Adrenal gland (tissue), 12 donors: Measurements from ENCODE around the gene DYNLT3. TPM values are rescaled to one million over a fixed set of nuclear protein-coding genes. Genes with fewer than 3 reads are reported as not detected.

Experiments used
- DNase-seq, 7 donors: peaks; one replicate each; pipeline ENCODE4 v3.0.0-alpha.2; 2019 to 2020
- H3K27ac ChIP-seq, 5 donors: fragments of 200-600 bp; sonication (generic) in 4 of 5; 1 replicate in 3 of 5; 2 replicates in 2 of 5; pipeline versions ENCODE4 v1.5.1 to v1.8.0; 2016 to 2020; ENCODE audit warnings: mild to moderate bottlenecking in 1 of 5
- H3K27me3 ChIP-seq: fragments of 200-600 bp; 2 replicates; pipeline ENCODE4 v1.8.0; 2021
- H3K36me3 ChIP-seq, 2 donors: fragments of 200-600 bp; replicated peaks in 1 of 2; 1 replicate in 1 of 2; 2 replicates in 1 of 2; pipeline versions ENCODE4 v1.5.1 to v1.8.0; 2018 to 2022
- H3K4me1 ChIP-seq, 2 donors: fragments of 200-600 bp; replicated peaks in 1 of 2; 1 replicate in 1 of 2; 2 replicates in 1 of 2; pipeline versions ENCODE4 v1.5.1 to v1.8.0; 2018 to 2021
- H3K4me3 ChIP-seq, 4 donors: fragments of 200-600 bp; sonication (generic) in 3 of 4; one replicate each; pipeline ENCODE4 v1.5.1; 2016 to 2018
- H3K9me3 ChIP-seq, 3 donors: fragments of 200-600 bp; sonication (generic) in 1 of 3; replicated peaks in 1 of 3; 1 replicate in 2 of 3; 2 replicates in 1 of 3; pipeline versions ENCODE4 v1.5.1 to v1.8.0; 2016 to 2021
- POLR2A ChIP-seq, 2 donors: fragments of 450-650 bp; IDR thresholded peaks; one replicate each; pipeline ENCODE4 v1.6.1; 2017; ENCODE audit warnings: antibody characterized with exemption in 2 of 2, mild to moderate bottlenecking in 2 of 2, moderate library complexity in 1 of 2
- WGBS, 4 donors: extraction: QIAGEN DNeasy Blood & Tissue Kit in 2 of 4; methylation state at CpG; one replicate each; pipeline versions ENCODE4 v1.1.5 to v1.1.7; 2013 to 2017; 5-methylcytosine and 5-hydroxymethylcytosine counted together
- intact Hi-C, 2 donors: fragments of 100-400 bp; cut with DNase I; formaldehyde crosslinking; loops; one replicate each; pipeline versions ENCODE4 v1.14.1 to v1.15.0; 2022 to 2023
- polyA plus RNA-seq, 3 donors: library from polyadenylated mRNA; stranded (reverse); fragments of 200-250 nt in 2 of 3; fragments of 350-450 nt in 1 of 3; fragmentation: Illumina TruSeq in 1 of 3; extraction: RNeasy Lipid Tissue Mini Kit (QIAGEN cat#74804) in 1 of 3; gene quantifications; one replicate each; pipeline ENCODE4 v1.2.3, GENCODE V29; 2013 to 2014
- total RNA-seq, 9 donors: library from RNA; depleted of rRNA in 4 of 9; stranded (reverse); fragments of >200 nt in 4 of 9; fragments of 120-200 nt in 1 of 9; fragmentation: NEBNext Ultra II Directional in 1 of 9; extraction: Animal tissue kit (Norgen Biotek cat#: 25700) in 1 of 9; gene quantifications; one replicate each; pipeline versions ENCODE4 v1.1.0 to v1.2.4, GENCODE V29; 2013 to 2023
- TF ChIP-seq, protein P1 (sequence below), 6 experiments: fragments of 450-650 bp in 4 of 6; fragments of 200-600 bp in 2 of 6; sonication (generic) in 1 of 6; IDR thresholded peaks; 1 replicate in 5 of 6; 2 replicates in 1 of 6; pipeline versions ENCODE4 v1.5.1 to v1.8.0; 2016 to 2021; ENCODE audit warnings: antibody characterized with exemption in 6 of 6, mild to moderate bottlenecking in 2 of 6, moderate library complexity in 1 of 6
- donor health status: healthy with polysubstance abuse.
- donor health status: Bipolar disorder and iron deficiency.
- donor health status: DM: yes; HTN: yes; CAD: no.
- donor health status: DM: no; HTN: no; CAD: no.
- donor health status: DM: no; HTN: no; CAD: no.
- donor health status: DM: yes; HTN: yes; CAD: no.

The DYNLT3 gene
- total and polyA plus RNA-seq, 12 donors = 25.2 to 137 (median 51.4) TPM

DNA sequence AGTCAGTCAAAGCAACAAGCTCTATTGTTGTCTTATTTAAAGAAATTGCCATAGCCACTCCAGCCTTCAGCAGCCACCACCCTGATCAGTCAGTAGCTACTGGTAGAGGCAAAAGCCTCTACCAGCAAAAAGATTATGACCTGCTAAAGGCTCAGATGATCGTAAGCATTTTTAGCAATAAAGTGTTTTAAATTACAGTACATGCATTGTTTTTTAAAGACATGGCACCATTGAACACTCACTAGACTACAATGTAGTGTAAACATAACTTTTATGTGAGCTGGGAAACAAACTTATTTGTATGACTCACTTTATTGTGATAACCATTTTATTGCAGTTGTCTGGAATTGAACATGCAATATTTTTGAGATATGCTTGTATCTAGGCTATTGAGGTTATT is 32.3 kb upstream of the DYNLT3 start:
- Histone ChIP-seq H3K4me1 (no peaks in the 10 kb centered on the region), H3K9me3 (no peaks in the 10 kb centered on the region), H3K36me3 (no peaks in the 10 kb centered on the region), H3K4me3 (no peak overlapping the region), H3K27ac (no peak overlapping the region), H3K27me3 (peaks cover 12% of the 10 kb centered on the region)
- 73 to 78% (median 78%) methylated on average over 1 of the region's 1 CpG for WGBS, 4 donors
- TF ChIP-seq, protein P1, sequence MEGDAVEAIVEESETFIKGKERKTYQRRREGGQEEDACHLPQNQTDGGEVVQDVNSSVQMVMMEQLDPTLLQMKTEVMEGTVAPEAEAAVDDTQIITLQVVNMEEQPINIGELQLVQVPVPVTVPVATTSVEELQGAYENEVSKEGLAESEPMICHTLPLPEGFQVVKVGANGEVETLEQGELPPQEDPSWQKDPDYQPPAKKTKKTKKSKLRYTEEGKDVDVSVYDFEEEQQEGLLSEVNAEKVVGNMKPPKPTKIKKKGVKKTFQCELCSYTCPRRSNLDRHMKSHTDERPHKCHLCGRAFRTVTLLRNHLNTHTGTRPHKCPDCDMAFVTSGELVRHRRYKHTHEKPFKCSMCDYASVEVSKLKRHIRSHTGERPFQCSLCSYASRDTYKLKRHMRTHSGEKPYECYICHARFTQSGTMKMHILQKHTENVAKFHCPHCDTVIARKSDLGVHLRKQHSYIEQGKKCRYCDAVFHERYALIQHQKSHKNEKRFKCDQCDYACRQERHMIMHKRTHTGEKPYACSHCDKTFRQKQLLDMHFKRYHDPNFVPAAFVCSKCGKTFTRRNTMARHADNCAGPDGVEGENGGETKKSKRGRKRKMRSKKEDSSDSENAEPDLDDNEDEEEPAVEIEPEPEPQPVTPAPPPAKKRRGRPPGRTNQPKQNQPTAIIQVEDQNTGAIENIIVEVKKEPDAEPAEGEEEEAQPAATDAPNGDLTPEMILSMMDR (IDR thresholded peaks at IDR 0.05) = no peak
- no peak for TF ChIP-seq POLR2A (IDR thresholded peaks at IDR 0.05)
- no peak for DNase-seq
- intact Hi-C loops = no loop called here

DNA sequence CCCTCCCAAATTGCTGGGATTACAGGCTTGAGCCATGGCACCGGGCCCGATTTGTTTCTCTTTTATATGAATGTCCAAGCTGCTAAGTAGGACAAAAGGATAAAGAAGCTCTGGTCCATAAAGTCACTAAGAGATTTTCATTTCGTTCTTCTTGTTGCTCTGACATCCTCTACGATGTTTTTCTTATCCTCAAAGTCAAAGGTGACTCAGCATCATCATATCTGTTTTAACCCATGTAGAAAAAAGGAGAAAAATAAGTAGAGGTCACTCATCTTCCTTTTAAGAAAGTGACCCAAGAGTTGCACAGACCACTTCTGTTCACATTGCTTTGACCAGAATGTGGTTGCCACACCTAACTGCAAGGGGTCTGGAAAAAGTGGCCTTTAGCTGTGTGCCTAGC is 29.3 kb upstream of the DYNLT3 start:
- Histone ChIP-seq H3K27ac (no peak overlapping the region), H3K9me3 (no peaks in the 10 kb centered on the region), H3K4me1 (no peaks in the 10 kb centered on the region), H3K36me3 (no peaks in the 10 kb centered on the region), H3K4me3 (no peak overlapping the region), H3K27me3 (peaks cover 6% of the 10 kb centered on the region)
- 71 to 85% (median 79%) methylated on average over 4 of the region's 4 CpGs for WGBS, 4 donors
- no peak for DNase-seq
- intact Hi-C loops = no loop called here
- TF ChIP-seq, protein P1 (IDR thresholded peaks at IDR 0.05) = no peak

DNA sequence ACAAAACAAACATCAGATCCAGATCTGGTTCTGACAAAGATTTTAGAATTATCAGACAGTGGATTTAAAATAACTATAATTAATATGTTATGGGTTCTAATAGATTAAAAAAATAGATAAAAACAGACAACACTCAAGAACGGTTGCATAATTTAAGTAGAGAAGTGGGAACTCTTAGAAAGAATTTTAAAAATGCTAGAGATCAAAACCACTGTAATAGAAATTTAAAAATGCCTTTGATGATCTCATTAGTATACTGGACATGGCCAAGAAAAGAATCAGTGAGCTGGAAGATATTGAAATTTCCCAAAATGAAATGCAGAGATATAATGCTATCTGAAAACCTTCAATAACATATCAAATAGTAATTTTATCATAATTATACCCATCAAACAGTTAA is 28.3 kb upstream of the DYNLT3 start:
- no peak for DNase-seq
- H3K36me3 ChIP-seq = no peaks in the 10 kb centered on the region
- 46 to 57% (median 53%) methylated on average over 1 of the region's 1 CpG for WGBS, 4 donors
- H3K4me3 ChIP-seq = no peak overlapping the region
- intact Hi-C loops = no loop called here
- H3K9me3 ChIP-seq = no peaks in the 10 kb centered on the region
- H3K4me1 ChIP-seq = no peaks in the 10 kb centered on the region
- peaks cover 2% of the 10 kb centered on the region for H3K27me3 ChIP-seq
- H3K27ac ChIP-seq = no peak overlapping the region
- TF ChIP-seq, protein P1 (IDR thresholded peaks at IDR 0.05) = no peak
- no peak for TF ChIP-seq POLR2A (IDR thresholded peaks at IDR 0.05)

DNA sequence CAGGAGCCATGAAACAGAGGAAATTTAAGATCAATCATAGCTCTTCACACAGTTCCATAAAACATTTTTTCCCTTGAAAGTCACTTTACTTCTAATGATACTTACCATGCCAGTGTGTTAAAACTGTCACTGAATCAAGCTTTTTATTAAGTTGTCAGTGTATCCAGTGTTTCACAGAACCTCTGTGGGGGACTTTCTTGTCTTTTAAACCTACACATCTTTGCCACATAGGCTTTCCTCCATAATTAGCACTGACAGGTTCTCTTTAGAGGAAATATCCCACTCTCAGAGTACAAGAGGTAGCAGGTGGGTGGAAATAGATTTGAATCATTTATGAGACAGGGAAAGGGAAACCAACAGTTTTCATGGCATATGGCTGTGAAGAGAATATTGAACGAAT is 25.8 kb upstream of the DYNLT3 start:
- TF ChIP-seq, protein P1 (IDR thresholded peaks at IDR 0.05) = no peak
- no peak for TF ChIP-seq POLR2A (IDR thresholded peaks at IDR 0.05)
- Histone ChIP-seq H3K4me3 (no peak overlapping the region), H3K27ac (no peak overlapping the region), H3K4me1 (no peaks in the 10 kb centered on the region), H3K9me3 (no peaks in the 10 kb centered on the region), H3K36me3 (no peaks in the 10 kb centered on the region), H3K27me3 (no peaks in the 10 kb centered on the region)
- WGBS, 4 donors = 58 to 93% (median 62%) methylated on average over 1 of the region's 1 CpG
- intact Hi-C loops = no loop called here
- no peak for DNase-seq
